Measurements from ENCODE around the gene E2F4. TPM values are rescaled to one million over a fixed set of nuclear protein-coding genes. Genes with fewer than 3 reads are reported as not detected.

The E2F4 gene
- total RNA-seq, 2 donors from 2014 or later = 51.9 to 88.7 TPM

DNA sequence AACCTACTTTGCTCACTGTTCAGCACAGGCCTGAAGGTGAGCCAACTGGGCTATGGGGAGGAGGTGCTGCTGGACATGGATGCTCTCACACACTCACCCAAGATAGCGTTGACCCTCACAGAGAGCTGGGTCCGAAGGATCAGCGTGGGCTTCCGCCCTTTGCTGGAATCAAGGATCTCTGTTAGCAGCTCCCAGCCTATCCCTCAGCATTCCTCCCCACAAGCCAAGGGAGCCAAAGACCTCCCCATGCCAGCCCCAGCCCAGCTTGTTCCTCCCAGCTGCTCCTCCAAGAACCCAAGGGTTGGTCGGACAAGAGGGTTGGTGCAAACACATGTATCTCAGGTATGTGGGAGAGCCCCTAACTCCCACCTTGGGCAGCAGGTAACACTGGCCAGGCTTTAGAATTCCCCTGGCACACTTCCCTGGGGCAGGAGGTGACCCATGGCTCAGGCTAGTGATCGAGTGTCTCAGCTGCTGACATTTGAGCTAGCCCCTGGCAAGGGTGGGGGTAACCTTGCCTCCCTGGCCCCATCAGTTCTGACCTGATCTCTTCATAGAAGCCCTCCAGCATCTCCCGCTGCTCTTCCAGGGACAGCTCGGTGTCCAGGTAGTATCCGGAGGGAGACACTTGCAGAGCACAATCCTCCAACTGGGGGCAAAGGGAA is 47.0 kb downstream of the E2F4 start:
- Histone ChIP-seq H3K4me3 (no peak overlapping the region), H3K9me3 (no peaks in the 10 kb centered on the region), H3K27me3 (no peaks in the 10 kb centered on the region), H3K36me3 (replicated peaks in 1 of 2; ENCODE audit: insufficient read depth in 1 of 2, low read depth in 2 of 2) (peaks cover 0 to 13% of the 10 kb centered on the region in 2 donors), H3K4me1 (peaks cover 26% of the 10 kb centered on the region), H3K27ac (no peak overlapping the region)
- ATAC-seq (no peak), DNase-seq (no peak)
- WGBS, 2 donors = 85 to 89% methylated on average over 6 to 7 of the region's 9 CpGs
- intact Hi-C loops (cut with DNase I) = no loop called here
- TF ChIP-seq POLR2A (IDR thresholded peaks at IDR 0.05) = no peak
- TF ChIP-seq, protein P1, sequence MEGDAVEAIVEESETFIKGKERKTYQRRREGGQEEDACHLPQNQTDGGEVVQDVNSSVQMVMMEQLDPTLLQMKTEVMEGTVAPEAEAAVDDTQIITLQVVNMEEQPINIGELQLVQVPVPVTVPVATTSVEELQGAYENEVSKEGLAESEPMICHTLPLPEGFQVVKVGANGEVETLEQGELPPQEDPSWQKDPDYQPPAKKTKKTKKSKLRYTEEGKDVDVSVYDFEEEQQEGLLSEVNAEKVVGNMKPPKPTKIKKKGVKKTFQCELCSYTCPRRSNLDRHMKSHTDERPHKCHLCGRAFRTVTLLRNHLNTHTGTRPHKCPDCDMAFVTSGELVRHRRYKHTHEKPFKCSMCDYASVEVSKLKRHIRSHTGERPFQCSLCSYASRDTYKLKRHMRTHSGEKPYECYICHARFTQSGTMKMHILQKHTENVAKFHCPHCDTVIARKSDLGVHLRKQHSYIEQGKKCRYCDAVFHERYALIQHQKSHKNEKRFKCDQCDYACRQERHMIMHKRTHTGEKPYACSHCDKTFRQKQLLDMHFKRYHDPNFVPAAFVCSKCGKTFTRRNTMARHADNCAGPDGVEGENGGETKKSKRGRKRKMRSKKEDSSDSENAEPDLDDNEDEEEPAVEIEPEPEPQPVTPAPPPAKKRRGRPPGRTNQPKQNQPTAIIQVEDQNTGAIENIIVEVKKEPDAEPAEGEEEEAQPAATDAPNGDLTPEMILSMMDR (IDR thresholded peaks at IDR 0.05) = no peak

DNA sequence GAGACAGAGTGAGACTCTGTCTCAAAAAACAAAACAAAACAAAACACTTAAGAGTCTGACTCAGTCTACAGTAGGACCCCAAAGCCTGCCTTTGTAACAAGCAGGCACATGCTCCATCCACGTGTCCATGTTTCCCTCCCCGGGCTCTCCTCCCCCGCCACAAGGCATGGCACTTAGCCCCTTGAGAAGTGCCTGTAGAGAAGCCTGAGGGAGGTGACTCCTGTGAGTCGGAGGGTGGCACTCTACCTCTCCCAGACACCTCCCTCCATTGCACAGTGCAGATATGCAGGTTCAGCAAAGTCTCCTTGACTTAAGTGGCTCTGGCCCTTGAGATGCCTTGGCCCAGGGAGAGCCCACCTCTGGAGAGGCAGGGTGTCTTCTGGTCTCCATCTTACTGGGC is 48.6 kb downstream of the E2F4 start:
- WGBS, 2 donors = 90 to 95% methylated on average over 4 of the region's 4 CpGs
- H3K9me3 ChIP-seq = no peaks in the 10 kb centered on the region
- H3K4me1 ChIP-seq = peaks cover 40% of the 10 kb centered on the region
- no peaks in the 10 kb centered on the region for H3K27me3 ChIP-seq
- intact Hi-C loops (cut with DNase I) = no loop called here
- ATAC-seq (no peak), DNase-seq (no peak)
- H3K4me3 ChIP-seq = no peak overlapping the region
- H3K27ac ChIP-seq = peak overlapping the region; percentile 55 to 77 (median 66)
- TF ChIP-seq POLR2A (IDR thresholded peaks at IDR 0.05) = no peak
- TF ChIP-seq, protein P1 (IDR thresholded peaks at IDR 0.05) = no peak
- H3K36me3 ChIP-seq (replicated peaks in 1 of 2; ENCODE audit: insufficient read depth in 1 of 2, low read depth in 2 of 2) = peaks cover 0 to 12% of the 10 kb centered on the region in 2 donors

DNA sequence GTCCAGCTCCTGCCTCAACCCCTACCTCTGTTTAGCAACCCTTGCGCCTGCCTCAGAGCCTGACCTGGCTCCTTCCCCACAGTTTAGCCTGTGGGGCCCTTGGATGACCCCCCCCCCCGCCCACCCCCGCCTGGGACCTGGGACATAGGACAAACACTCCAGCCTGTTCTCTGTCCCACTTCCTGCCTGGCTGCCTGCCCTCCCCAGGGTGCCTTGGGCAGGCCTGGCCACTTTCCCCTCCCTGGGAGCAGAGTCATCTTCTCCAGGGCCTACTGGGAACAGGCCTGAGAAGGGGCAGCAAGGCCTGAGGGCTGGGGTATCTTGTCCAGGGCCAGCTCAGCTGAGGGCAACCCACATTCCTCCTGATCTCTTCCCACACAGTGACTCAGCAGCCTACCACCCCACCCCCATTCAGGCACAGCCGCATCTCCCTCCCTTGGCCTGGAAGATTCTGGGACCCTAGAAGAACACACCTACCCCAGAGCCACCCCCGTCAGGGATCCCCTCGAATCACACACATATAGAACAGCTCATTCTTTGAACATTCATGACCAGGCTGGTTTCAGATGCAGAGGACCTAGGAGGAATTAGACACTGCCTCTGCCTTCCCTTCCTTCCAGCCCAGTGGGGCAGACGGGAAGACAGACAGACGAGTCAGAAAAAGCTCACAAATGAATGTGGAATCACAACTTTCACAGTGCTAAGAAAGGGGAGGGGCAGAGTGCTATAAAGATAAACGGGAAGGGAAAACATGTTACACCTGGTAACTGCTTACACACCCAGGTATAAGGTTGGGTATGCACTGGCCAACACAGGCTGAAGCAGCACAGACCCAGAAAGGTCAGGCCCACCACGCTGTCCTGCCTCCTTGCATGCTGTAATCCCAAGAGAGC is 49.3 kb downstream of the E2F4 start:
- TF ChIP-seq, protein P1 (IDR thresholded peaks at IDR 0.05) = no peak
- no peak for TF ChIP-seq POLR2A (IDR thresholded peaks at IDR 0.05)
- WGBS, 2 donors = 60 to 61% methylated on average over 7 to 10 of the region's 10 CpGs
- Histone ChIP-seq H3K4me3 (no peak overlapping the region), H3K9me3 (no peaks in the 10 kb centered on the region), H3K36me3 (replicated peaks in 1 of 2; ENCODE audit: insufficient read depth in 1 of 2, low read depth in 2 of 2) (peaks cover 0 to 7% of the 10 kb centered on the region in 2 donors), H3K4me1 (peaks cover 47% of the 10 kb centered on the region), H3K27ac (peak overlapping the region; percentile 55 to 77 (median 66)), H3K27me3 (no peaks in the 10 kb centered on the region)
- DNase-seq (peak; percentile 60 to 82 (median 70)), ATAC-seq (peak; percentile 60)
- intact Hi-C loops (cut with DNase I) = no loop called here

DNA sequence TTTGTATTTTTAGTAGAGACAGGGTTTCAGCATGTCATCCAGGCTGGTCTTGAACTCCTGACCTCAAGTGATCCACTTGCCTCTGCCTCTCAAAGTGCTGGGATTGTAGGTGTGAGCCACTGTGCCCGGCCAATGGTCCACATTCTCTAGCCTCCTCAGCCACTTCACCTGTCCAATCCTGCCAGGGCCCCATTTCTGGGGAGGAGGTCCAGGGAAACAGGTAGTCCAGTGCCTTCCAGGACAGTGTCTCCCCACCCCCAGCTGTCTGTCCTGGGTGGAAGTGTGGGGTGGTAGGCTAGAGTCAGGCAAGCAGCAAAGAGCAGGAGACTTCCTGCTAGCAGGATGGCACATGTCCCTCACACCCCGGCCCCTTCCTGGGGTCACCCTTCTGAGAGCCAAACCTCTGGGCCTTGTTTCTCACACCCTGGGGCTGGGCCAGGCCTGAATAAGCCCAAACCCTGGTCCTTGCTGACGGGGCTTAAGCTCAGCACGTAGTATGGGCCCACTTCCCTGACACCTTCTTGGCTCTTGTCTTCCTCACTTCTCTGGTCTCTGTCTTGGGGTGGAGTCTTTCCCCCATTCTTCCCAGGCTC is 50.3 kb downstream of the E2F4 start:
- 80 to 95% methylated on average over 4 of the region's 4 CpGs for WGBS, 2 donors
- intact Hi-C loops (cut with DNase I) = no loop called here
- Histone ChIP-seq H3K9me3 (no peaks in the 10 kb centered on the region), H3K27me3 (no peaks in the 10 kb centered on the region), H3K4me3 (no peak overlapping the region), H3K36me3 (replicated peaks in 1 of 2; ENCODE audit: insufficient read depth in 1 of 2, low read depth in 2 of 2) (peaks cover 0 to 2% of the 10 kb centered on the region in 2 donors), H3K27ac (peak overlapping the region in 2 of 4 donors; percentile 76 to 77), H3K4me1 (peaks cover 47% of the 10 kb centered on the region)
- no peak for TF ChIP-seq POLR2A (IDR thresholded peaks at IDR 0.05)
- TF ChIP-seq, protein P1 (IDR thresholded peaks at IDR 0.05) = no peak
- ATAC-seq = no peak
- no peak for DNase-seq

Measured in body of pancreas (tissue), 4 donors.